Adipocyte (in vitro differentiated cells): ENCODE results near the gene RYR2.

Source experiments
- DNase-seq: peaks from one replicate; pipeline ENCODE4 v3.0.0-alpha.2; 2015; ENCODE audit warnings: low read depth
- H3K27me3 ChIP-seq: replicated peaks from 2 replicates; pipeline ENCODE4 v1.7.0; 2013; ENCODE audit warnings: mild to moderate bottlenecking, low read length, moderate library complexity; ENCODE audit not compliant: control insufficient read depth, insufficient read depth
- H3K36me3 ChIP-seq: 2 replicates; pipeline ENCODE4 v1.7.0; 2013; ENCODE audit warnings: low read length, mild to moderate bottlenecking, moderate library complexity; ENCODE audit not compliant: control insufficient read depth, insufficient read depth, severe bottlenecking
- H3K4me1 ChIP-seq: 2 replicates; pipeline ENCODE4 v1.7.0; 2013; ENCODE audit warnings: mild to moderate bottlenecking, low read length, moderate library complexity; ENCODE audit not compliant: control insufficient read depth, insufficient read depth
- H3K4me3 ChIP-seq: 2 replicates; pipeline ENCODE4 v1.7.0; 2013; ENCODE audit warnings: mild to moderate bottlenecking, low read length, moderate library complexity
- H3K9ac ChIP-seq: 2 replicates; pipeline ENCODE4 v1.7.0; 2013; ENCODE audit warnings: mild to moderate bottlenecking, low read length, moderate library complexity
- H3K9me3 ChIP-seq: 2 replicates; pipeline ENCODE4 v1.7.0; 2013; ENCODE audit warnings: mild to moderate bottlenecking, low read length, moderate library complexity; ENCODE audit not compliant: control insufficient read depth

Gene RYR2

GRCh38 chr1:237737448-237737847 is 695.5 kb downstream of the RYR2 start:
- no peaks in the 10 kb centered on the region for H3K36me3 ChIP-seq
- DNase-seq: no peak
- no peak overlapping the region for H3K4me3 ChIP-seq
- no peaks in the 10 kb centered on the region for H3K4me1 ChIP-seq
- H3K9ac ChIP-seq: no peak overlapping the region
- H3K9me3 ChIP-seq: no peaks in the 10 kb centered on the region
- H3K27me3 ChIP-seq: no peaks in the 10 kb centered on the region

GRCh38 chr1:237737938-237738610 is 696.1 kb downstream of the RYR2 start:
- H3K4me3 ChIP-seq: no peak overlapping the region
- no peak for DNase-seq
- no peaks in the 10 kb centered on the region for H3K4me1 ChIP-seq
- no peaks in the 10 kb centered on the region for H3K9me3 ChIP-seq
- no peaks in the 10 kb centered on the region for H3K36me3 ChIP-seq
- no peak overlapping the region for H3K9ac ChIP-seq
- H3K27me3 ChIP-seq: no peaks in the 10 kb centered on the region

DNA sequence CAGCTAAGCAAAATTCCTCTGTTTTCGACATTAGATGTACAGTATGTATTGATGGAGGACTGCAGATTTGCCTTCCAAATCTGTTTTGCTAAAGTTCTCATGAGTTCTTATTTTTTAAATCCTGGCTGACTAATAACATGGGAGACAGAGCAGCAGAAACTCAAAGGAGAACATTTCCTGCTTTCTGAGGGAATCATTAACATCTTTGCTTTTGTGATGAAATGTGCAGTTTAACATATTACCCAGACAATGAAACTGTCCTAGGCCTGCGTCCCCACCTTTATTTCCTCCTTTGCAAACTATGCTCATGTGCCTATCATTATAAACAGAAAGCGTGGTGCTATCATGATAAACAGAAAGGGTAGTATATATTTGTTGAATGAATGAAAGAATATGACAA is 698.9 kb downstream of the RYR2 start:
- Histone ChIP-seq H3K4me1 (no peaks in the 10 kb centered on the region), H3K27me3 (no peaks in the 10 kb centered on the region), H3K36me3 (no peaks in the 10 kb centered on the region), H3K9me3 (no peaks in the 10 kb centered on the region), H3K9ac (no peak overlapping the region), H3K4me3 (no peak overlapping the region)
- no peak for DNase-seq

GRCh38 chr1:237745545-237745944 is 703.6 kb downstream of the RYR2 start:
- no peaks in the 10 kb centered on the region for H3K9me3 ChIP-seq
- H3K36me3 ChIP-seq: no peaks in the 10 kb centered on the region
- no peaks in the 10 kb centered on the region for H3K27me3 ChIP-seq
- H3K4me3 ChIP-seq: no peak overlapping the region
- H3K4me1 ChIP-seq: no peaks in the 10 kb centered on the region
- DNase-seq: no peak
- no peak overlapping the region for H3K9ac ChIP-seq

- H3K9ac ChIP-seq: no peak overlapping the region
- no peaks in the 10 kb centered on the region for H3K9me3 ChIP-seq
- no peaks in the 10 kb centered on the region for H3K27me3 ChIP-seq
- H3K4me3 ChIP-seq: no peak overlapping the region
- DNase-seq: no peak
- H3K36me3 ChIP-seq: no peaks in the 10 kb centered on the region
- H3K4me1 ChIP-seq: no peaks in the 10 kb centered on the region
These were observed 706.4 kb downstream of the RYR2 start for GRCh38 chr1:237748171-237748960.

GRCh38 chr1:237749122-237749521 is 707.1 kb downstream of the RYR2 start:
- no peaks in the 10 kb centered on the region for H3K9me3 ChIP-seq
- no peak for DNase-seq
- no peaks in the 10 kb centered on the region for H3K27me3 ChIP-seq
- no peaks in the 10 kb centered on the region for H3K4me1 ChIP-seq
- no peaks in the 10 kb centered on the region for H3K36me3 ChIP-seq
- no peak overlapping the region for H3K4me3 ChIP-seq
- no peak overlapping the region for H3K9ac ChIP-seq

DNA sequence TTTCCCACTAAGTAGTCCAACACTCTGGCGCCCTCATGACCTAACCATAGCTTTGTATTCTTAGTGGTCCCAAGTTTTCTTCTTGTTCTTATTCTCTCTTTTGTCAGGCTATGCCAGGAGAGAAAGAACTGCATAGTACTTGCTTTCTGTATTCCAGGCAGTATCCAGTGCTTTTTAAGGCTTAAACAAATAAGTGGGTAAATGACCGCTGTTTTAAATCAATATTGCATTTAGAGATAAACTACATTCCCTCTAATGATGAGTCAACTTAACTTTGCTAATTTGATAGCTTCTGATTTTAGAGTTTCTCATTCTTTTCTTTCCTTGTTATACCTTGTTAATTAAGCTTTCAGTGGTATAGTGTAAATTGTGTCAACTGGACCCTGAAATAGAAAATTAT is 709.1 kb downstream of the RYR2 start:
- H3K27me3 ChIP-seq: no peaks in the 10 kb centered on the region
- DNase-seq: no peak
- H3K36me3 ChIP-seq: no peaks in the 10 kb centered on the region
- no peak overlapping the region for H3K4me3 ChIP-seq
- no peak overlapping the region for H3K9ac ChIP-seq
- no peaks in the 10 kb centered on the region for H3K4me1 ChIP-seq
- H3K9me3 ChIP-seq: no peaks in the 10 kb centered on the region

GRCh38 chr1:237754627-237755026 is 712.6 kb downstream of the RYR2 start:
- no peaks in the 10 kb centered on the region for H3K27me3 ChIP-seq
- no peak overlapping the region for H3K9ac ChIP-seq
- no peak for DNase-seq
- no peaks in the 10 kb centered on the region for H3K9me3 ChIP-seq
- H3K4me3 ChIP-seq: no peak overlapping the region
- H3K36me3 ChIP-seq: no peaks in the 10 kb centered on the region
- H3K4me1 ChIP-seq: no peaks in the 10 kb centered on the region

- Histone ChIP-seq H3K36me3 (no peaks in the 10 kb centered on the region), H3K9me3 (no peaks in the 10 kb centered on the region), H3K4me3 (no peak overlapping the region), H3K4me1 (no peaks in the 10 kb centered on the region), H3K9ac (no peak overlapping the region), H3K27me3 (no peaks in the 10 kb centered on the region)
- no peak for DNase-seq
These were observed 714.5 kb downstream of the RYR2 start for GRCh38 chr1:237756304-237756967.

GRCh38 chr1:237759377-237759776 is 717.4 kb downstream of the RYR2 start:
- Histone ChIP-seq H3K9ac (no peak overlapping the region), H3K36me3 (no peaks in the 10 kb centered on the region), H3K27me3 (no peaks in the 10 kb centered on the region), H3K4me1 (no peaks in the 10 kb centered on the region), H3K4me3 (no peak overlapping the region), H3K9me3 (no peaks in the 10 kb centered on the region)
- DNase-seq: no peak

GRCh38 chr1:237760951-237761350 is 719.0 kb downstream of the RYR2 start:
- no peak for DNase-seq

More at GRCh38 chr1:237760951-237761350, 719.0 kb downstream of the RYR2 start:
- Histone ChIP-seq H3K4me1 (no peaks in the 10 kb centered on the region), H3K9ac (no peak overlapping the region), H3K4me3 (no peak overlapping the region), H3K9me3 (no peaks in the 10 kb centered on the region), H3K27me3 (no peaks in the 10 kb centered on the region), H3K36me3 (no peaks in the 10 kb centered on the region)
